Right cardiac atrium (tissue), 5 donors: ENCODE results near the gene GRK1. TPM values are rescaled to one million over a fixed set of nuclear protein-coding genes. Genes with fewer than 3 reads are reported as not detected.
A peak's percentile ranks its signal among the peaks of the same experiment; 100 is the strongest.

Experiments used
- ATAC-seq, 2 donors: fragments of 200-7000 bp; cut with Tn5 transposase; one replicate each; pipeline versions ENCODE4 v1.8.0 to v1.9.1; 2020; ENCODE audit warnings: moderate library complexity in 2 of 2, mild to moderate bottlenecking in 1 of 2
- DNase-seq, 3 donors: peaks; one replicate each; pipeline ENCODE4 v3.0.0-alpha.2; 2020
- H3K27ac ChIP-seq: one replicate; pipeline ENCODE4 v1.5.1; 2013; ENCODE audit warnings: mild to moderate bottlenecking, low read length, control low read depth, moderate library complexity
- H3K27me3 ChIP-seq: one replicate; pipeline ENCODE4 v1.6.1; 2013; ENCODE audit not compliant: control insufficient read depth, insufficient read depth
- H3K4me1 ChIP-seq: one replicate; pipeline ENCODE4 v1.6.1; 2013; ENCODE audit warnings: low read length; ENCODE audit not compliant: control insufficient read depth, insufficient read depth
- H3K4me3 ChIP-seq: one replicate; pipeline ENCODE4 v1.5.1; 2013; ENCODE audit warnings: low read length, control low read depth
- H3K9me3 ChIP-seq: one replicate; pipeline ENCODE4 v1.6.1; 2013; ENCODE audit warnings: low read length; ENCODE audit not compliant: control insufficient read depth
- WGBS: extraction: QIAGEN DNeasy Blood & Tissue Kit; methylation state at CpG from one replicate; pipeline ENCODE4 v1.1.7; 2013; 5-methylcytosine and 5-hydroxymethylcytosine counted together
- intact Hi-C, 4 donors: fragments of 100-400 bp; cut with DNase I; formaldehyde crosslinking; loops; one replicate each; pipeline versions ENCODE4 v1.11.0 to v1.14.0; 2022 to 2023
- polyA plus RNA-seq: library from polyadenylated mRNA; stranded (reverse); fragments of 200-250 nt; gene quantifications from one replicate; pipeline ENCODE4 v1.2.3, GENCODE V29; 2013
- total RNA-seq, 4 donors: library from RNA; stranded (reverse); fragmentation: NEBNext Ultra II Directional; extraction: Animal tissue kit (Norgen Biotek cat#: 25700); gene quantifications; one replicate each; pipeline ENCODE4 v1.2.1, GENCODE V29; 2021
- donor health status: healthy with polysubstance abuse.
- donor health status: DM: no; HTN: yes; CAD: no.
- donor health status: DM: no; HTN: no; CAD: no.
- donor health status: DM: no; HTN: yes; CAD: no; lungs with severe emphysema.
- donor health status: DM: yes; HTN: yes; CAD: no.

The GRK1 gene
- total and polyA plus RNA-seq, 5 donors, result 0.24 to 0.66 (median 0.43) TPM; not detected in 2

GRCh38 chr13:113634279-113635047 lies 32.6 kb upstream of the GRK1 start:
- WGBS, result 97% methylated on average over 16 of the region's 16 CpGs
- intact Hi-C loops, result no loop called here
- no peak overlapping the region for H3K4me3 ChIP-seq
- H3K27me3 ChIP-seq, result no peaks in the 10 kb centered on the region
- H3K27ac ChIP-seq, result no peak overlapping the region
- ATAC-seq (no peak), DNase-seq (peak in 1 of 3 donors; percentile 2)
- H3K4me1 ChIP-seq, result no peaks in the 10 kb centered on the region
- H3K9me3 ChIP-seq, result no peaks in the 10 kb centered on the region

DNA sequence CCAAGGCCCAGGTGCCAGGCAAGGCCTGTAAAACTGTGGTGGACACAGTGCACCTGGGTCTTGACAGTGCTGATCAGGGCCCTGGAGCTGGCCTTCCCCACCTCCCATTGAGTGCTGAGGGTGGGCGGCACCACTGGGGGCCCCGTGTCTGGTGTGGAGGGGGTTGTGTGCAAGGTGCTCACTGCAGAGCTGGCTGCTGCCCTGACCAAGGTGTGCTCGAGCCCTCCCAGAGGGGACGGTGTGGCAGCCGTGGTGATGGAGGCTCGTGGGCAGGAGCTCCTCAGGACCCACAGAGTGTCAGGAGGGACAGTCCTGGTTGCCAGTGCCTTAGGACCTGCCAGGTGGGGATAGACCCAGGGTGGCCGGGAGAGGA lies 32.0 kb upstream of the GRK1 start:
- H3K9me3 ChIP-seq, result no peaks in the 10 kb centered on the region
- H3K27ac ChIP-seq, result no peak overlapping the region
- intact Hi-C loops, result no loop called here
- WGBS, result 97% methylated on average over 7 of the region's 7 CpGs
- no peak for ATAC-seq
- DNase-seq, result peak in 1 of 3 donors; percentile 35
- no peak overlapping the region for H3K4me3 ChIP-seq
- H3K4me1 ChIP-seq, result no peaks in the 10 kb centered on the region
- H3K27me3 ChIP-seq, result no peaks in the 10 kb centered on the region

DNA sequence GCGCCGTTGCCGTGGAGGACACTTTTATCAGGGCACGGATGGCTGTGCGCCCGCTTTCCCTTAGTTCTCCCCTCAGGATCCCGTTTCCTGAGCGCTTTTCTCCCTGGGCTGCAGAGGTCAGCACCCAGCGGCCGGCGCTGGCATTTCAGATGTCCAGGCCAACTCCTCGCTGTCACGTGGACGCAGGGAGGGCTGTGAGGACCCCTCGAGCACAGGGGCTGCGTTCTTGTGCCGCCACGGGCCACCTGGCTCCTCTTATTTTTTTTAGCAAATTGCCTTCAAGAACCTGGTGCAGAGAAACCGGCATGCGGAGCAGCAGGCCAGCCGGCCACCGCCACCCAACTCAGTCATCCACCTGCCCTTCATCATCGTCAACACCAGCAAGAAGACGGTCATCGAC lies 31.3 kb upstream of the GRK1 start:
- ATAC-seq (no peak), DNase-seq (peak in 1 of 3 donors; percentile 32)
- 97% methylated on average over 25 of the region's 25 CpGs for WGBS
- H3K4me1 ChIP-seq, result no peaks in the 10 kb centered on the region
- H3K9me3 ChIP-seq, result no peaks in the 10 kb centered on the region
- H3K27ac ChIP-seq, result no peak overlapping the region
- no peak overlapping the region for H3K4me3 ChIP-seq
- no peaks in the 10 kb centered on the region for H3K27me3 ChIP-seq
- intact Hi-C loops, result no loop called here

- Histone ChIP-seq H3K27me3 (no peaks in the 10 kb centered on the region), H3K4me3 (no peak overlapping the region), H3K4me1 (no peaks in the 10 kb centered on the region), H3K9me3 (no peaks in the 10 kb centered on the region), H3K27ac (no peak overlapping the region)
- DNase-seq (peak in 1 of 3 donors; percentile 25), ATAC-seq (no peak)
- intact Hi-C loops, result no loop called here
- 96% methylated on average over 24 of the region's 24 CpGs for WGBS
Measured at GRCh38 chr13:113636266-113636963, 30.6 kb upstream of the GRK1 start.

GRCh38 chr13:113637262-113638160 lies 29.5 kb upstream of the GRK1 start:
- H3K4me1 ChIP-seq, result no peaks in the 10 kb centered on the region
- intact Hi-C loops, result no loop called here
- no peak overlapping the region for H3K4me3 ChIP-seq
- no peak overlapping the region for H3K27ac ChIP-seq
- no peaks in the 10 kb centered on the region for H3K9me3 ChIP-seq
- no peaks in the 10 kb centered on the region for H3K27me3 ChIP-seq
- ATAC-seq, result no peak
- 93% methylated on average over 30 of the region's 30 CpGs for WGBS
- peak in 1 of 3 donors; percentile 26 for DNase-seq

DNA sequence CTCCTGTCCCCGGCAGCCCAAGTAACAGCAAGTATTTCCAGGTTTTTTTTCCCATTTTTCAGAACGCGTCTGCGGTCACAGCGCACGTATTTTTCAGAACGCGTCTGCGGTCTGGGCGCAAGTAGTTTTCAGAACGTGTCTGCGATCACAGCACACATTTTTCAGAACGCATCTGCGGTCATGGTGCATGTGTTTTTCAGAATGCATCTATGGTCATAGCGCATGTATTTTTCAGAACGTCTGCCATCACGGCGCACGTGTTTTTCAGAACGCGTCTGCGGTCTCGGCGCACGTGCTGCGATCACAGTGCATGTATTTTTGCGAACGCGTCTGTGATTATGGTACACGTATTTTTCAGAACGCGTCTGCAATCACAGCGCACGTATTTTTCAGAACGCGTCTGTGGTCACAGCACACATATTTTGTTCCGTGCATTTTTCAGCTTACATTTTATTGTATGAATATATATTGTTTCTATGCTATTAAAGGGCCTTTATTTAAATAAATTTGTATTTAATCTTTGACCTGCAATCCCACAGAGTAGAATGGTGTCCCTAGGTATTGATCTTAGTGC lies 28.8 kb upstream of the GRK1 start:
- Histone ChIP-seq H3K4me3 (no peak overlapping the region), H3K27ac (no peak overlapping the region), H3K27me3 (no peaks in the 10 kb centered on the region), H3K9me3 (no peaks in the 10 kb centered on the region), H3K4me1 (no peaks in the 10 kb centered on the region)
- WGBS, result 97% methylated on average over 37 of the region's 37 CpGs
- ATAC-seq, result no peak
- DNase-seq, result peak in 1 of 3 donors; percentile 5
- intact Hi-C loops, result no loop called here

DNA sequence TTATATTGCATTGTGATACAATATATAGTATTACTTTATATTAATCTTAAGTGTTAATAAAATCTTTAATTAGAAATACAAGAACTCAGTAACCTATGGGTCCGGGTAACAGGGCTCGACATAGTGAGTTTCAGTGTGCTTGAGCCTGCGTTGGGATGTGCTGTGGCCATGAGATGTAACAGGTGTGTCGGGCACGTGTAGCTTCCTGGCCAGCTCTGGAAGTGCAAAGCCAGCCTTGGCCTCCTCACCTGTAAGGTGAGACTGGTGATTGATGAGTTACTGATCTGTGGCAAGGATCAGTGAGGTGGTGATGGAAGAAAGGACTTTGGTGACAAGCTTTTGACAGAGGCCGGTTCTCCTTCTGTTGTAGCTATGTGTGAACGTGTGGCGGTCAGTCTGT lies 28.2 kb upstream of the GRK1 start:
- Histone ChIP-seq H3K4me3 (no peak overlapping the region), H3K9me3 (no peaks in the 10 kb centered on the region), H3K27ac (no peak overlapping the region), H3K4me1 (no peaks in the 10 kb centered on the region), H3K27me3 (no peaks in the 10 kb centered on the region)
- WGBS, result 90% methylated on average over 8 of the region's 8 CpGs
- intact Hi-C loops, result no loop called here
- no peak for ATAC-seq
- DNase-seq, result peak in 1 of 3 donors; percentile 3

DNA sequence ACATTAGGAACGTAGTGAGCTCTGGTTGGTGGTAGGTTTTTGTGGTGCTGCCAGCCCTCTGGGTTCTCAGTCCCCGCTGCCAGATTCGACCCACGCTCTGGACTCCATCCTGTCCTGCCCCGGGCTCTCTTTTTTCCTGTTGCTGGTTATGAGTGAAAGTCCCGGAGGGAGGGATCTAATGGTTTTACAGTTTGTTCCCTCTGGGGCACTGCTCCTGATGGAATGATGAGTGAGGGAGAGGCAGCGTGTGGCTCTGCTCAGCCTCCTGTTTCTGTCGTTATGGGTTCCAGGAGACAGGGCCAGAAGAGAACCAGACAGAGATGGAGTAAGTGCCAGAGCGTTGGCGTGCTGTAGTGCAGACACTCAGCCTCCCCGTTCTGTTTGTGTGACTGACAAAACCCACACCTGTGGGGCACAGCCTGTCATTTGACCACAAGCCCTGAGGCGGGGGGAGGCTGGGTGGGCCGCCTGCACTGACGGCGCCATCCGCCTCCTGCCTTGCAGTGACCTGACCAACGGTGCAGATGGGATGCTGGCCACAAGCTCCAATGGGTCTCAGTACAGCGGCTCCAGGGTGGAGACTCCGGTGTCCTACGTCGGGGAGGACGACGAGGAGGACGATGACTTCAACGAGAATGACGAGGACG lies 27.3 kb upstream of the GRK1 start:
- ATAC-seq (no peak), DNase-seq (no peak)
- intact Hi-C loops, result no loop called here
- no peaks in the 10 kb centered on the region for H3K9me3 ChIP-seq
- H3K4me1 ChIP-seq, result no peaks in the 10 kb centered on the region
- no peaks in the 10 kb centered on the region for H3K27me3 ChIP-seq
- H3K27ac ChIP-seq, result no peak overlapping the region
- no peak overlapping the region for H3K4me3 ChIP-seq
- WGBS, result 86% methylated on average over 27 of the region's 27 CpGs

DNA sequence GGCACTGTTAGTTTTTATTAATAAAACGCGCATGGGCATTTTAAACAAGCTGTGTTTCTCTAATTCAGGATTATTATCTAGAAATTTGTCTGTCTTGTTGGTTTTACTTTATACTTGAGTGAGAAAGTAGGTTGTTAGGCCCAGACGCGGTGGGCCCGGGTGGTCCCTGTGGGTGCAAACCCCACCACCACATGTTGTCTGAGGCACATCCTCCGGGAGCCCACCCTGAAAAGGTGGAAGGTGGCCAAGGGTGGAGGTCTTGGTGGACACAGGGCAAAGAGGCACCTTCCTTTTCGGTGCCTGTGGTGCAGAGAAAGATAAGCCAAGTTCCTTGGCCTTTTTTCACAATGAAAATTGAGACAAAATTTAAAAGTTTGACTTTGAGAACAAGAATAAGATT lies 25.6 kb upstream of the GRK1 start:
- 97% methylated on average over 7 of the region's 7 CpGs for WGBS
- no peak for DNase-seq
- ATAC-seq, result no peak
- Histone ChIP-seq H3K27ac (no peak overlapping the region), H3K9me3 (no peaks in the 10 kb centered on the region), H3K27me3 (no peaks in the 10 kb centered on the region), H3K4me3 (no peak overlapping the region), H3K4me1 (no peaks in the 10 kb centered on the region)
- intact Hi-C loops, result no loop called here

DNA sequence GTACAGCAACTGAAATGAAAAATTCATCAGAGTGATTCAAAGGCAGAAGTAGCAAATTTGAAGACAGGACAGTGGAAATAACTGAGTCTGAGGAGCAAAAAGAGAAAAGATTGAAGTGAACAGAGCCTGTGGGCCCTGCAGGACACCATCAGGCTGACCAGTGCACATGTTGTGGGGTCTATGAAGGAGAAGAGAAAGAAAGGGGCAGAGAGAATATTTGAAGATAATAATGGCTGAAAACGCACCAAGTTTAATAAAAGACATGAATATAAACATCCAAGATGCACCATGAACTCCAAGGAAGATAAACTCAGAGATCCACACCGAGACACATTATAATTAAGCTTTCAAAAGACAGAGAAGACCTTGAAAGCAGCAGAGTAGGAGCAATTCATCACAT lies 24.5 kb upstream of the GRK1 start:
- no peaks in the 10 kb centered on the region for H3K9me3 ChIP-seq
- 97% methylated on average over 2 of the region's 2 CpGs for WGBS
- peaks cover 4% of the 10 kb centered on the region for H3K4me1 ChIP-seq
- ATAC-seq (no peak), DNase-seq (no peak)
- H3K4me3 ChIP-seq, result no peak overlapping the region
- no peak overlapping the region for H3K27ac ChIP-seq
- H3K27me3 ChIP-seq, result no peaks in the 10 kb centered on the region
- intact Hi-C loops, result no loop called here
